ENCODE results near the gene RASGRP3. TPM values are rescaled to one million over a fixed set of nuclear protein-coding genes. Genes with fewer than 3 reads are reported as not detected.

RASGRP3 gene
- total and polyA plus RNA-seq, 2 donors (not counting 3 experiments of a cell fraction or from before 2014, with no cell fraction given) = 16.0 to 39.6 TPM

DNA sequence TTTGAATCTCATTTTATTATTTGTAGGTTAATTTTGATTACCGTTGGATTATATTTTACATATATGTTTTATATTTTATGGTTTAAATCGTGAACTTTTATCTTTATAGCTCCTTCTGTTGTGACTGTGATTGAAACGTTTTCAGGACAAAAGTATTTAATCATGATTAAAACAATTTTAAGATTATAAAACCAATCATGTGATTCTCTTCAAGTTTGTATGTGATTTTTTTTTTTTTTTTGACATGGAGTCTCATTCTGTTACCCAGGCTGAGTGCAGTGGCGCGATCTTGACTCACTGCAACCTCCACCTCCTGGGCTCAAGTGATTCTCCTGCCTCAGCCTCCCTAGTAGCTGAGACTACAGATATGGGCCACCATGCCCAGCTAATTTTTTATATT, 7.2 kb upstream of the RASGRP3 start:
- CTCF ChIA-PET = interaction anchor here (0.6 kb wide), 1 partner anchor 1427 kb away, joined by 3 read pairs; no protein-coding TSS in a partner anchor
- DNase-seq (ENCODE audit: low read depth, low spot score) (no peak), FAIRE-seq (no peak)
- Histone ChIP-seq H4K20me1 (replicated peaks; ENCODE audit: control insufficient read depth, extremely low read depth, insufficient read depth, low read length) (no peaks in the 10 kb centered on the region), H3K9ac (replicated peaks; ENCODE audit: extremely low read depth, insufficient read depth, low read length) (no peak overlapping the region), H3K9me1 (replicated peaks; ENCODE audit: control insufficient read depth, extremely low read depth, insufficient read depth, low read length) (no peaks in the 10 kb centered on the region), H3K4me2 (ENCODE audit: insufficient read depth, low read length) (no peak overlapping the region), H3K27me3 (ENCODE audit: control insufficient read depth in 2 of 2, insufficient read depth in 2 of 2, low read length in 2 of 2) (peaks cover 0 to 2% of the 10 kb centered on the region in 2 experiments), H3K79me2 (ENCODE audit: control insufficient read depth, insufficient read depth, low read length) (no peaks in the 10 kb centered on the region), H3K4me1 (ENCODE audit: control insufficient read depth, extremely low read depth, insufficient read depth, low read length) (no peaks in the 10 kb centered on the region), H3K27ac (ENCODE audit: insufficient read depth, low read depth, low read length) (no peak overlapping the region), H3K9me3 (replicated peaks; ENCODE audit: control insufficient read depth, insufficient read depth, low read length) (no peaks in the 10 kb centered on the region), H2AFZ (ENCODE audit: low read depth, low read length) (no peak overlapping the region), H3K36me3 (ENCODE audit: control insufficient read depth in 2 of 2, extremely low read depth in 1 of 2, insufficient read depth in 2 of 2, low read length in 2 of 2) (no peaks in the 10 kb centered on the region), H3K4me3 (replicated peaks in 1 of 3; ENCODE audit: insufficient read depth in 1 of 3, low read depth in 1 of 3, low read length in 3 of 3) (no peak overlapping the region)
- TF ChIP-seq POLR2AphosphoS5 (IDR thresholded peaks at IDR 0.05; ENCODE audit: insufficient read depth, low read depth, low read length) (no peak), POLR2A (IDR thresholded peaks at IDR 0.05; ENCODE audit: low read depth, low read length) (no peak), FOS (IDR thresholded peaks at IDR 0.05; ENCODE audit: borderline replicate concordance, insufficient read depth, low read length) (no peak)
- TF ChIP-seq, protein P1, sequence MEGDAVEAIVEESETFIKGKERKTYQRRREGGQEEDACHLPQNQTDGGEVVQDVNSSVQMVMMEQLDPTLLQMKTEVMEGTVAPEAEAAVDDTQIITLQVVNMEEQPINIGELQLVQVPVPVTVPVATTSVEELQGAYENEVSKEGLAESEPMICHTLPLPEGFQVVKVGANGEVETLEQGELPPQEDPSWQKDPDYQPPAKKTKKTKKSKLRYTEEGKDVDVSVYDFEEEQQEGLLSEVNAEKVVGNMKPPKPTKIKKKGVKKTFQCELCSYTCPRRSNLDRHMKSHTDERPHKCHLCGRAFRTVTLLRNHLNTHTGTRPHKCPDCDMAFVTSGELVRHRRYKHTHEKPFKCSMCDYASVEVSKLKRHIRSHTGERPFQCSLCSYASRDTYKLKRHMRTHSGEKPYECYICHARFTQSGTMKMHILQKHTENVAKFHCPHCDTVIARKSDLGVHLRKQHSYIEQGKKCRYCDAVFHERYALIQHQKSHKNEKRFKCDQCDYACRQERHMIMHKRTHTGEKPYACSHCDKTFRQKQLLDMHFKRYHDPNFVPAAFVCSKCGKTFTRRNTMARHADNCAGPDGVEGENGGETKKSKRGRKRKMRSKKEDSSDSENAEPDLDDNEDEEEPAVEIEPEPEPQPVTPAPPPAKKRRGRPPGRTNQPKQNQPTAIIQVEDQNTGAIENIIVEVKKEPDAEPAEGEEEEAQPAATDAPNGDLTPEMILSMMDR (IDR thresholded peaks at IDR 0.05; ENCODE audit: extremely low read depth in 1 of 2, insufficient read depth in 1 of 2, low read depth in 1 of 2, low read length in 2 of 2) = no peak
- POLR2A ChIA-PET = interaction anchor here (0.7 kb wide), 1 partner anchor 31 kb away, joined by 4 read pairs; no protein-coding TSS in a partner anchor
- dilution Hi-C loops (cut with MboI; ENCODE audit: extremely low pct_ligation_motif_present, low sequenced_read_pairs) (no loop called here), intact Hi-C loops (cut with micrococcal nuclease) (no loop called here)
- BruUV-seq (replicated peaks) = no TSS peak

Measured in endothelial cell of umbilical vein (primary cell).